ENCODE data around the gene TENM4.

DNA sequence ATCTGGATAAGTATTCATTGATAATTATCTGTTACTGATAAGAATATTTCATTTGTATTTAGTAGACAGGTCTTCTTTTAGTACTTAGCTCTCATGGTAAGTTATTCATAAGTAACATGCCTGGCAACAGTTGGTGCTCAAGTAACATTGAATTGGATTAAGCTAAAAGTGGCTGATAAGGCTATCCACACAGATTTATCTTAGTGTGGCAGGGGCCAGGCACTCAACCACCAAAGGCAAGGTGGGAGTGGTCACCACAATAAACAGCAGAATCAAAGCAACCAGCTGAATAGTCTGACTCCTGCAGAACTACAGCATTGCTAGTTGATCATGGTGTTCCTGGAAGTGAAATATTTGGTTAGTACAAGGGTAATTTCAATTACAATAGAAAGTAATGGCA is 833.1 kb downstream of the TENM4 start:
- TF ChIP-seq POLR2AphosphoS5 (IDR thresholded peaks at IDR 0.05; ENCODE audit: low read depth, low read length) (no peak), FOXP2 (optimal IDR thresholded peaks at IDR 0.05; ENCODE audit: borderline replicate concordance, extremely low read depth, extremely low read length, insufficient read depth) (no peak), TAF1 (IDR thresholded peaks at IDR 0.05; ENCODE audit: borderline replicate concordance, insufficient read depth, low read length) (no peak), SIN3A (IDR thresholded peaks at IDR 0.05; ENCODE audit: borderline replicate concordance, insufficient read depth, low read length) (no peak)
- TF ChIP-seq, protein P1, sequence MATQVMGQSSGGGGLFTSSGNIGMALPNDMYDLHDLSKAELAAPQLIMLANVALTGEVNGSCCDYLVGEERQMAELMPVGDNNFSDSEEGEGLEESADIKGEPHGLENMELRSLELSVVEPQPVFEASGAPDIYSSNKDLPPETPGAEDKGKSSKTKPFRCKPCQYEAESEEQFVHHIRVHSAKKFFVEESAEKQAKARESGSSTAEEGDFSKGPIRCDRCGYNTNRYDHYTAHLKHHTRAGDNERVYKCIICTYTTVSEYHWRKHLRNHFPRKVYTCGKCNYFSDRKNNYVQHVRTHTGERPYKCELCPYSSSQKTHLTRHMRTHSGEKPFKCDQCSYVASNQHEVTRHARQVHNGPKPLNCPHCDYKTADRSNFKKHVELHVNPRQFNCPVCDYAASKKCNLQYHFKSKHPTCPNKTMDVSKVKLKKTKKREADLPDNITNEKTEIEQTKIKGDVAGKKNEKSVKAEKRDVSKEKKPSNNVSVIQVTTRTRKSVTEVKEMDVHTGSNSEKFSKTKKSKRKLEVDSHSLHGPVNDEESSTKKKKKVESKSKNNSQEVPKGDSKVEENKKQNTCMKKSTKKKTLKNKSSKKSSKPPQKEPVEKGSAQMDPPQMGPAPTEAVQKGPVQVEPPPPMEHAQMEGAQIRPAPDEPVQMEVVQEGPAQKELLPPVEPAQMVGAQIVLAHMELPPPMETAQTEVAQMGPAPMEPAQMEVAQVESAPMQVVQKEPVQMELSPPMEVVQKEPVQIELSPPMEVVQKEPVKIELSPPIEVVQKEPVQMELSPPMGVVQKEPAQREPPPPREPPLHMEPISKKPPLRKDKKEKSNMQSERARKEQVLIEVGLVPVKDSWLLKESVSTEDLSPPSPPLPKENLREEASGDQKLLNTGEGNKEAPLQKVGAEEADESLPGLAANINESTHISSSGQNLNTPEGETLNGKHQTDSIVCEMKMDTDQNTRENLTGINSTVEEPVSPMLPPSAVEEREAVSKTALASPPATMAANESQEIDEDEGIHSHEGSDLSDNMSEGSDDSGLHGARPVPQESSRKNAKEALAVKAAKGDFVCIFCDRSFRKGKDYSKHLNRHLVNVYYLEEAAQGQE (IDR thresholded peaks at IDR 0.05; ENCODE audit: insufficient read depth in 1 of 2, low read depth in 2 of 2, low read length in 2 of 2) = no peak
